NOMO-1 treated with DMSO at 0.1 percent for 48 hours (cell line): ENCODE results near the gene ZP3.
"Not testable (repeated sequence)": the region's sequence is repeated elsewhere in the genome, so short reads cannot be mapped to it uniquely, and the experiment has no call there.

Experiments
- DNase-seq: peaks from one replicate; lab custom pipeline; 2025; ENCODE audit not compliant: unreplicated experiment; lab: John Stamatoyannopoulos, UW

Gene ZP3

GRCh38 chr7:76482660-76483059, 57.9 kb downstream of the ZP3 start:
- DNase-seq, result not testable (repeated sequence)

DNA sequence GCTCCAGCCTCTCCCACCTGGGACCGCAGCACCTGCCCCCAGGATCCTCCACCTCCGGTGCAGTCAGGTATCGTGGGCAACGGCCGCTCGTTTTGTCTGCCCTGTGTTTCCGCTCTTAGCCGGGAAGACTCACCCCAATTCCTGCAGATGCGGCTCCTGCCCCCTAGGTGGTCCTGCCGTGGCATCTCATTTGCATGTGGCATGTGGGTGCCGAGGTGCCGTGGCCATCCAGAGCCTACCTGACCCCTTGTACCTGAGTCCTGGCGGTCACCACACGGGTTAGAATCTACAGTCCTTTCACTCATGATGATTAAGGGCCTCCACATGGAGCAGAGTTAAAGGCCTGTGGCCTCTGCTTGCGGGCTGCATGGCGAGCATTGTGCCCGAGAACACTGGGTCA, 58.3 kb downstream of the ZP3 start:
- not testable (repeated sequence) for DNase-seq

DNA sequence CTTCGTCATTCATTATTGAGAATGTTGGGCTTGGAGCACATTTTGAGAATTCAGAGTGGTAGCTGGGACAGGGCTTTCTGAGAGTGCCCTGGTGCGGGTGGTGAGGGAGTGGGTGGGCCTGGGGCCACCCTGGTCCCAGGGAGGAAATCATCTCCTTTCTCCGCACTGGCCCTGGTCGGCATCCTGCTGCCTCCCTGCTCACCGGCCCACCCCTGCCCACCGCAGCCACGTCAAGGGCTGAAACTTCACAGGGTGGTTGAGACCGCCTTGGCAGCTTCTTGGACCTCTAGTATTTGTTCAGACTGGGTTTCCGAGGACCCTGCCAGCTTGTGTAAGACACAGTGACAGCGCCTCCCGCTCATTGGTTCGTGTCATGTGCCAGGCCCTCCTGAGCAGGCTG, 59.7 kb downstream of the ZP3 start:
- not testable (repeated sequence) for DNase-seq

- DNase-seq, result not testable (repeated sequence)
Measured at GRCh38 chr7:76485822-76486610, 61.3 kb downstream of the ZP3 start.

- not testable (repeated sequence) for DNase-seq
Measured at GRCh38 chr7:76486618-76487017, 61.9 kb downstream of the ZP3 start.

- DNase-seq, result not testable (repeated sequence)
Measured at GRCh38 chr7:76487969-76488368, 63.2 kb downstream of the ZP3 start.
